ENCODE results near the gene SCAF1.

SCAF1 gene

DNA sequence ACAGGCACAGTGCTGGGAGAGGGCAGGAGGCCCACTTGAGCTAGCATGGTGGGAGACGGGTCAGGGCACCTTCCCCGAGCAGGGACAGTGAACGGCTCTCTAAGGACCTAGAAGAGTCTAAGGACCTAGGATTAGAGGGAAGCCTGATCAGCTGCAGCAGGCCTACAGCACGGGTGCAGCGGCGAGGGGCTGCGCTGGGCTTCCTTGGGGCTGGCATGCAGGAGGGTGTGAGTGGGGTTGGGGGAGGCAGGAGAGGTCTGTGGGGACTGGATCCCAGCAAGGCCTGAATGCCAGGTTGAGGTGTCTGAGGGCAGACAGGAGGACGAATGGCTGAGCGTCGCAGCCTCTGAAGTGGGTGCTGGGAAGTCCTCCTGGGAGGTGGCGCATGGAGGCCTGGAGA is 3.6 kb downstream of the SCAF1 start:
- no peak for DNase-seq

DNA sequence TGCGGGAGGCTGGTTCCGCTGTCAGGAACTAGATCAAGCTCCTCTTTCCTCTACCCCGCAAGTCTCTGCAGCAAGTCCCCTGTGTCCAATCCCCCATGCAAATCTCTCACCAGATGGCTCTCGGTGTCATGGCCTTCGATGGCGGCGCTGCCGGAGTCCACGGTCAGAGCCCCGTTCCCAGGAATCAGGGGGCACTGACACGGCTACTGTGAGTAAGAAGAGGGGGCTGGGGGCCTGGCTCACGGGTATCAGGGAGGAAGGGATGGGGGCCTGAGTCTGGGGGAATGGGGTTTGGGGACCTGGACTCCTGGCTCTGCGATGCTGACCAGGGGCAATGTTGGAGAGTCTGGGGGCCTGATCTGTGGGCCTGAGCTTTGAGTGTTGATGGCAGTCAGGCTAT is 4.0 kb downstream of the SCAF1 start:
- no peak for DNase-seq

DNA sequence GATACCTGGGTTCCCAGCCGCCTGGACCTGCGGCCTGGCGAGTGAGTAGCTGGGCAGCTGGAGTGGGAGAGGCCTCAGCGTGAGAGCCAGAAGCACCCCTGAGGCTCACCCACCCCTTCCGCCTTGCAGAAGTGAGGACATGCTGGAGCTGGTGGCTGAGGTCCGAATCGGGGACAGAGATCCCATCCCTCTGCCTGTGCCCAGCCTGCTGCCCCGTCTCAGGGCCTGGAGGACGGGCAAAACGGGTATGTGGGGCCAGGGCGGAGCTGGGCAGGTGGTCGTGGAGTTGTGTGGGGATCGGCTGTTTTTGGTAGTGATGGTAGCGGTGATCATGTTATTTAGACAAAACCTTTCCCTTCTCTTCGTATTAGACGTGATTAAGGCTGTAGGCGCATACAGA is 4.6 kb downstream of the SCAF1 start:
- no peak for DNase-seq

DNA sequence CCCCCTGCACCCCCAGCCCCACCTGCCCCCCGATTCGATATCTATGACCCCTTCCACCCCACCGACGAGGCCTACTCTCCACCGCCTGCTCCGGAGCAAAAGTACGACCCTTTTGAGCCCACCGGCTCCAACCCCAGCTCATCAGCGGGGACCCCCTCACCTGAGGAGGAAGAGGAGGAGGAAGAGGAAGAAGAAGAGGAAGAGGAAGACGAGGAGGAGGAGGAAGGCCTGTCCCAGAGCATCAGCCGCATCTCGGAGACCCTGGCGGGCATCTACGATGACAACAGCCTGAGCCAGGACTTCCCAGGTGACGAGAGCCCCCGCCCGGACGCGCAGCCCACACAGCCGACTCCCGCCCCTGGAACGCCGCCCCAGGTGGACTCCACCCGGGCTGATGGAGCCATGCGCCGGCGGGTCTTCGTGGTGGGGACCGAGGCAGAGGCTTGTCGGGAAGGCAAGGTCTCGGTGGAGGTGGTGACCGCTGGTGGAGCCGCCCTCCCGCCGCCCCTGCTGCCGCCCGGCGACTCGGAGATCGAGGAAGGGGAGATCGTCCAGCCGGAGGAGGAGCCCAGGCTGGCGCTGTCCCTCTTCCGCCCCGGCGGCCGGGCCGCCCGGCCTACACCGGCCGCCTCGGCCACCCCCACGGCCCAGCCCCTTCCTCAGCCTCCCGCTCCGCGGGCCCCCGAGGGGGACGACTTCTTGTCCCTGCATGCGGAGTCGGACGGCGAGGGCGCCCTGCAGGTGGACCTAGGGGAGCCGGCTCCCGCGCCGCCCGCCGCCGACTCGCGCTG is 9.2 kb downstream of the SCAF1 start:
- DNase-seq: no peak

DNA sequence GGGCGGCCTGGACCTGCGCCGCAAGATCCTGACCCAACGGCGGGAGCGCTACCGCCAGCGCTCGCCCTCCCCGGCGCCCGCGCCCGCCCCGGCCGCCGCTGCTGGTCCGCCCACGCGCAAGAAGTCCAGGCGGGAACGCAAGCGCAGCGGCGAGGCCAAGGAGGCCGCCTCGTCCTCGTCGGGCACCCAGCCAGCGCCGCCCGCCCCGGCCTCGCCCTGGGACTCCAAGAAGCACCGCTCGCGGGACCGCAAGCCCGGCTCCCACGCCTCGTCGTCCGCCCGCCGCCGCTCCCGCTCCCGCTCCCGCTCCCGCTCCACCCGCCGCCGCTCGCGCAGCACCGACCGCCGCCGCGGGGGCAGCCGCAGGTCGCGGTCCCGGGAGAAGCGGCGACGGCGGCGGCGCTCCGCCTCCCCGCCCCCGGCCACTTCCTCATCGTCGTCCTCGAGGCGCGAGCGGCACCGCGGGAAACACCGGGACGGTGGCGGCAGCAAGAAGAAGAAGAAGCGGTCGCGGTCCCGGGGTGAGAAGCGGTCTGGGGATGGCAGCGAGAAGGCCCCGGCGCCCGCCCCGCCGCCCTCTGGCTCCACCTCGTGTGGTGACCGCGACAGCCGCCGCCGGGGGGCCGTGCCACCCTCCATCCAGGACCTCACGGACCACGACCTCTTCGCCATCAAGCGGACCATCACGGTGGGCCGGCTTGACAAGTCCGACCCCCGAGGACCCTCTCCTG is 10.0 kb downstream of the SCAF1 start:
- no peak for DNase-seq

DNA sequence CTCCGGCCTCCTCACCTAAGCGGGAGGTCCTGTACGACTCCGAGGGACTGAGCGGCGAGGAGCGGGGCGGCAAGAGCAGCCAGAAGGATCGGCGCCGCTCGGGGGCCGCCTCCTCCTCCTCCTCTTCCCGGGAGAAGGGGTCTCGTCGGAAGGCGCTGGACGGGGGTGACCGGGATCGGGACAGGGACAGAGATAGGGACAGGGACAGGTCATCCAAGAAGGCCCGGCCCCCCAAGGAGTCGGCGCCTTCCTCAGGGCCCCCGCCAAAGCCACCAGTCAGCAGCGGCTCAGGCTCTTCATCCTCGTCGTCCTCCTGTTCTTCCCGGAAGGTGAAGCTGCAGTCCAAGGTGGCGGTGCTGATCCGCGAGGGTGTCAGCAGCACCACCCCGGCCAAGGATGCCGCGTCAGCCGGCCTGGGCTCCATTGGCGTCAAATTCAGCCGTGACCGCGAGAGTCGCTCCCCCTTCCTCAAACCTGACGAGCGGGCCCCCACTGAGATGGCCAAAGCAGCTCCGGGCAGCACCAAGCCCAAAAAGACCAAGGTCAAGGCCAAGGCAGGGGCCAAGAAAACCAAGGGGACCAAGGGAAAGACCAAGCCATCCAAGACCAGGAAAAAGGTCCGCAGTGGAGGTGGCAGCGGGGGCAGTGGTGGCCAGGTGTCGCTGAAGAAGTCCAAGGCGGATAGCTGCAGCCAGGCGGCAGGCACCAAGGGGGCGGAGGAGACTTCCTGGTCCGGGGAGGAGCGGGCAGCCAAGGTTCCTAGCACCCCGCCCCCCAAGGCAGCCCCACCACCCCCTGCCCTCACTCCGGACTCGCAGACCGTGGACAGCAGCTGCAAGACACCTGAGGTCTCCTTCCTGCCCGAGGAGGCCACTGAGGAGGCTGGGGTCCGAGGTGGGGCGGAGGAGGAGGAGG is 10.8 kb downstream of the SCAF1 start:
- no peak for DNase-seq

DNA sequence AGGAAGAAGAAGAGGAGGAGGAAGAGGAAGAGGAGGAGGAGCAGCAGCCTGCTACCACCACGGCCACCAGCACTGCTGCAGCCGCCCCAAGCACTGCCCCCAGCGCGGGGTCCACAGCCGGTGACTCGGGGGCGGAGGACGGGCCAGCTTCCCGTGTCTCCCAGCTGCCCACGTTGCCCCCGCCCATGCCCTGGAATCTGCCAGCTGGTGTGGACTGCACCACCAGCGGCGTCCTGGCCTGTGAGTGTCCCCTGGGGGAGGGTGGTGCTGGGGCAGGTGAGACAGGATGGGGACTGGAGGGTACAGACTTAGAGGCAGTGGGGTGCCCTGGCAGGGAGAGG is 11.4 kb downstream of the SCAF1 start:
- no peak for DNase-seq

DNA sequence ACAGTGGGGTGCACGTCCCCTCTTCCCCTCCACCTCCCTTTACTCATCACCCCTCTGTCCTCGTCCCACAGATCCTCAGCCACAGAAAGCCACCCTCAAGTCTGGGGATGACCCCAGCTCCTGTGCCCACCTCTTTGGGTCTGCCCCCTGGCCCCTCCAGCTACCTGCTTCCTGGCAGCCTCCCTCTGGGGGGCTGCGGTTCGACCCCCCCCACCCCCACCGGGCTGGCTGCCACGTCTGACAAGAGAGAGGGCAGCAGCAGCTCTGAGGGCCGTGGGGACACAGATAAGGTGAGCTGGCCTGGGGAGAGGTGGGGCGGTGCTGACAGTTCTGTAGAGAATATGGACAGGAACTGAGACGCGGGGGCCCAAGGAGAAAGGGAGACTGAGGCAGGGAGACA is 12.6 kb downstream of the SCAF1 start:
- no peak for DNase-seq

DNA sequence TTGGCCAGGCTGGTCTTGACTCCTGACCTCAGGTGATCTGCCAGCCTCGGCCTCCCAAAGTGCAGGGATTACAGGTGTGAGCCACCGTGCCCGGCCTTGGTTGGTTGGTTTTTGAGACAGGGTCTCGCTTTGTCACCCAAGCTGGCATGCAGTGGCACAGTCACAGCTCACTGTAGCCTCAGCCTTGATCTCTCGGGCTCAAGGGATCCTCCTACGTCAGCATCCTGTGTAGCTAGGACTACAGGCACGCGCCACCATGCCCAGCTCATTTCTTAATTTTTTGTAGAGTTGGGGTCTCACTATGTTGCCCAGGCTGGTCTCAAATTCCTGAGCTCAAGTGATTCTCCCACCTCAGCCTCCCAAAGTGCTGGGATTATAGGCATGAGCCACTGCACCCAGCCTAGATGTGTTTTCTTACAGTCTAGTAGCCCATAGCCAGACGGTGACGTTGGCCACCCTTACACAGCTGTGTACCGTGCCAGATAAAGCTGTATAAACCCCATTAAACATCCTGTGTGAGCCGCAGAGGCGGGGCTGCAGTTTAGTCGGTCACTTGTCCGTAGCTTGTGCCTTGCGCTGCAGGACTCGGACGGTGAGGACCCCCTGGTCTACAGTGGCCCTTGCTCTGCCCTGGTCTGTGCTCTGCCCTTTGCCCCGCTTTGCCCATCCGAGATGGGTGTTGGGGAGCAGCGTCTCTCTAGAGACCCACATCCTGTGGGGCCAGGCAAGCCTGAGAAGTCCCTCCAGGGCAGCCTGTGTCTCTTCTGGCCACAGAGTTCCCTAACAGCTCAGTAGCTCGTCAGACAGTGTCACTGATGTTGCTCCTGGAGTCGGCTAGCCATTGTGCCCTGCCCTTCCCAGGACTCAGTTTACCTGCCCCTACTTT is 13.8 kb downstream of the SCAF1 start:
- DNase-seq: no peak

DNA sequence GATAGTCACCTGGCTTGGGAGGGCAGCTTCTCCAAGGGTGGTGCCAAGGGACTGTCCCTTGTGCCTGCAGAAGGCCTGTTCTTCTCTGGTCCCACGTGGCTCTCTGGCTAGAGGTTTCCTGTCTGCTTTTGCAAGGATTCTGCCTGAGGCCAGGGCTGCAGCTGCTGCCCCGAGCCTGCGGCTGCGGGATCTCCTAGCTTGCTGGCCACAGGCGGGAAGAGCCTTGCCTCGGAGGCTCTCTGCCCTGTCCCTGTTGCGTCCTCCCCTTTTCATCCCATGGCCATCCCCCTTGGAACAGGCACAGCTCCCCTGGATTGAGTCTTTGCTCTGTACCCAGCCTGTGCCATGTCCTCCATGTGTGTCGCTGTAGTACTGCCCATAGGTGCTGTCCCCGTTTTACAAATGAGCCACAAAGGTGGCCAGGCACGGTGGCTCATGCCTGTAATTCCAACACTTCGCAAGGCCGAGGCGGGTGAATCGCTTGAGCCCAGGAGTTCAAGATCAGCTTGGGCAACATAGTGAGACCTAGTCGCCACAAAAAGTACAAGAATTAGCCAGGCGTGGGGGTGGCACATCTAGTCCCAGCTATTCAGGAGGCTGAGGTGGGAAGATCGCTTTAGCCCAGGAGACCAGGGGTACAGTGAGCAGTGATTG is 14.6 kb downstream of the SCAF1 start:
- DNase-seq: no peak

DNA sequence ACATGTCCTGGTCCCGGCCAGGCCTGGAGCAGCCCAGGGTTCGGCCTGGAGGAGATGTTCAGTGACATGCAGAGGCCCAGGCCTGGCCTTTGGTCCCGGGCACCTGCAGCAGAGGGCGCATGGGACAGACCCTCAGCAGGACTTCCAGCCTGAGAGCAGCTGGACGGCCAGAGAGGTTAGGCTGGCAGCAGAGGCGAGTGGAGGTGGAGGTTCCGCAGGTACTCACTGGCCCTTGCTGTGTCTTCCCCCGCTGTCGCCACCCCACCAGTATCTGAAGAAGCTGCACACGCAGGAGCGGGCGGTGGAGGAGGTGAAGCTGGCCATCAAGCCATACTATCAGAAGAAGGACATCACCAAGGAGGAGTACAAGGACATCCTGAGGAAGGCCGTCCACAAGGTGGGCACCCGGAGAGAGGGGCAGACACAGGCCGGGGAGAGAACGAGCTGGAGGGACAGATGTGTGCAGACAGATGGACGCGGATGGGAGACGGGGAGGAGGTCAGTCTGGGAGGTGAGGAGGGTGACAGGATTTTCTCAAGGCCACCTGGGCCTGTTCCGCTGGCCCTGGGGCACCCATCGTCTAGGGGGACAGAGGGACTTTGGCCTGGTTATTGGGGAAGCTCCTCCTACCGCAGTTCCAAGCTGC is 15.6 kb downstream of the SCAF1 start:
- DNase-seq: no peak

DNA sequence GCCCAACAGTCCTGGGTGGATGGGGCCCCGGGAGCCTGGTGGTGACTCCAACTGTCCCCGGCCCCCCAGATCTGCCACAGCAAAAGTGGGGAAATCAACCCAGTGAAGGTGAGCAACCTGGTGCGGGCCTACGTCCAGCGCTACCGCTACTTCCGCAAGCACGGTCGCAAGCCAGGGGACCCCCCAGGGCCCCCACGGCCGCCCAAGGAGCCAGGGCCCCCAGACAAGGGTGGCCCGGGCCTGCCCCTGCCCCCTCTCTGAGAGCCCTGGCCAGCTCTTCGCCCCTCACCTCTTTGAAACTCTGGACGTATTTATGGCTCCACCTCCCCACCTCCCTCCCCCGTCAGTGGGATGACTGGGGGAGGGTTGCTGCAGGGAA is 16.1 kb downstream of the SCAF1 start:
- no peak for DNase-seq

DNA sequence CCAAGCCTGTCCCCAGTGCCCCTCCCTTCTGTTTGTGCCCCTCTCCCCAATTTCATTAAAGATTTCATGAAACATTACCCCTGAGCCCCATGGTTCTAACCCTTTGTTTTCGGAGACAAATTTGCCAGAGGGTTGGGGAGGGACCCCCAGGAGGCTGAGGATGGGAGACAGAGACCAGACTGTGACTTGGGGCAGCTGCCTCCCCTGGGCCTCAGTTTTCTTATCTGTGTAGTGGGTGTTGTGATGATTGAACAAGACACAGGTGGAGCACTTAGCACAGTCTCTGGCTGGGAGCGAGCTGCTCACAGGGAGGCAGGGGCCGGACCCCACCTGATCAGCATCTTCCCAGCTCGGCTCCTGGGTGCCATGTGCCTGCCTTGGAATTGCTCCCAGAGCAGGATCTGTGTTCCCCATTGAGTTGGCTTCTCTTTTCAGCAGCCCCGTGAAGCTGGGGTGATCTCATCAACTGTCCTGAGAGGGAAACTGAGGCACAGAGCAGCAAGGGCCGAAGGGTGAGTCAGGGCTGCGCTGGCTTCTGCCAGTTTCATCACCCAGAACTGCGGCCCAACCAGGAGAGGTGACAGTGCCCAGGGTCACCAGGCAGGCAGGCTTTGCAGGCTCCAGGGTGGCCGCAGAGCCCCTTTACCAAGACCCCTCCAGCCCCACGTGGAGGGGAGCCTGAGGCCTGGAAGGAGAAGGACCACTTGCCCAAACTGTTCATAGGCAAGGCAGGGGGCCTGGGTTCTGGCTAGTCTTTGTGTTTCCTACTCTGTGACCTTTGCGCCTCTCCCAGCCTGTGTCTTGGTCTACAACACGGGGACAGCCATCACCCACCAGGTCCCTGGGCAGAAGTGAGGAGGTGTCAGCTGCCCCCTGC is 16.8 kb downstream of the SCAF1 start:
- no peak for DNase-seq

DNA sequence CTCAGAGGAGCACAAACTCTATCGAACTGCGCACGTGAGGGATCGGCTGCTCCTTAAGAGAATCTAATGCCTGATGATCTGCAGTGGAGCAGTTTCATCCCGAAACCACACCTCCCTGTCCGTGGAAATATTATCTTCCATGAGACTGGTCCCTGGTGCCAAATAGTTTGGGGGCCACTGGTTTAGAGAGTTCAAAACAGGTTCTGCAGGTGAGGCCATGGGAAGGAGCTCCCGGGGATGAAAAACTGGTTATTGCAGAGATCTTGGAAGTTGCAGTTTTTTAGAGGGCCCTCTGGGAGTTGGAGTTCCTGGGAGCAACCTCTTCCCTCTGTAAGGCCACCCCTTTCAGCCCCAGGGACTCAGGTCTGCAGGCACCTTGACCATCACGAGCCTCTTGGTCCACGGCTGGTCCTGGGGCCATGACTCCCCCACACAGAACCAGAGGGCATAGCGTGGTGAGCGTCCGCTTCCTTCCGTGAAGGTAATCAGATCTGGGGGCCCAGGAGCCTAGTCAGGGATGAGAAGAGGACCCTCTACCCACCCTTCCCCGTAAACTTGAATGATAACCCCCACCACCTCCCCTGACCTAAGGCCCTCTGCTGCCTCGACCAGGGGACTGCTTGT is 18.4 kb downstream of the SCAF1 start:
- no peak for DNase-seq

DNA sequence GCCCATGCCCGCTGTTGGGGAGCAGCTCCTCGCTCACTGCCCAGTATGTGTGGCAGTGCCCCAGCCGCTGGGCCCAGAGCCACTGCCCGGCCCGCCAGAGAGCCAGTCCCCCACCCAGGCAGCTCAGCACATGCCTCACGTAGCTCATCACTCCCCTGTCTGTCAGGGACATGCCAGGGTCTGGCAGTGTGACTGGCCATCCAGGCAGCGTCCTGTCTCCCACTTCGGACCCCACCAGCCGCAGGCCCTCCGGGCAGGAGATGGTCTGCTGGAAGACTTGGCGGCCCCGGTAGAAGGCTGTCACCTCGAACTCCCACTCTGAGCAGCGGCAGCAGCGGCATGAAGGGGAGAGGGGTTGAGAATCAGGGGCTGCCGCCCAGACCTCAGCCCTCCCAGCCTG is 20.0 kb downstream of the SCAF1 start:
- DNase-seq: no peak

DNA sequence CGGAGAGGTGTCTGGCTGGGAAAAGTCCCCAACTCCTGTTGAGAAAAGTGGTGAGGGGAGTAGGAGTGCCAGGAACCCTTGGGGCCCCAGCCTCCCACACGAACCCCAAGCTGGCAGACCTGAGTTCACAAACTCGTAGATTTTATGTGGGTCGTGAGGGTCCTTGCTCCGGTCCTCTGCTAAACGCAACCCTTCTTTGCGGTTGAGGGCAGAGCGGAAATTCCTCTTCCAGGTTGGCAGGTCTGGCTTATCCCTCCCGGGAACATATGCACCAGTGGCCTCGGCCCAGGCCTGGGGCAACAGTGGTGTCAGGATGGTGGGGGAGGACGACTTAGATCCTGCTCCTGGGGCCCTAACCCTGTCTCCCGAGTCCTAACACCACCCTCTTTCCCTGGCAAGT is 21.2 kb downstream of the SCAF1 start:
- no peak for DNase-seq

DNA sequence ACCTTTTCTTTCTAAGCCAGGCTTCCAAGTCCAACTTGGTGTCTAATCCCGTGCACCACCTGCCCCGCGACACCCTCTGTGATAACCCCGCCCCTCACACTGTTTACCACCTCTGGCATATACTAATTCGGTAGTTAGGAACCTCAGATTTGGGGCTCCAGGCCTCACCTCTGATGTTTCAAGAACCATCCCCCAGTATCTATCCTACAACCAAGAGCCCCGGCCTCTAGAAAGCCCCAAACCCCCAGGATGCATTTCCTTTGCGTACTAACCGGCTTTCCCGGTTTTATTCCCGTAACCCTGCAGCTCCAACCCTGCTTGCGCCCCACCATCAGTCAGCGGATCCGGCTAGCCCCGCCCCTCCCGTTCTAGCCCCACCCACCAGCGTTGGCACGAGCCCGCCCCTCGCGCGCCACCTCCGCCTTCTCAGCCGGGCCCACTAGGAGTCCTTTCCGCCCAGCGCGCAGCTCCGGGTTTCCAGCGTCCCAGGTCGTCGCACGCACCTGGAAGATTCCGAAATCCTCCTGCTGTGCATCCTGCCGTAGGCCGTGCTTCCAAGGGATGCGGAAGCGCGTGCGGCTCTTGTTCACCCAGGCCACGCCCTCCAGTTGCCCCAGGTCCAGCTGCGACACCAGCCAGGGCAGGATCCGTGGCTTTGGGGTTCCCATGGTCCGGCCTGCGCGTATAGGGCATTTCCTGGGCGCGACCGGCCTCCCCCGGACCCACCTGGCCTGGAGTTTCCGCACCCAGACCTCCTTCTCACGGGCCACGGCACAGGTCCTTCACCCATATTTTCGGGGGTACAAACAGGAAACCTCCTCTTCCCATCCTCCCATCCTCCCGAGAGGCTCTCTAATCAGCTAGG is 22.4 kb downstream of the SCAF1 start:
- DNase-seq: peak; percentile 93

DNA sequence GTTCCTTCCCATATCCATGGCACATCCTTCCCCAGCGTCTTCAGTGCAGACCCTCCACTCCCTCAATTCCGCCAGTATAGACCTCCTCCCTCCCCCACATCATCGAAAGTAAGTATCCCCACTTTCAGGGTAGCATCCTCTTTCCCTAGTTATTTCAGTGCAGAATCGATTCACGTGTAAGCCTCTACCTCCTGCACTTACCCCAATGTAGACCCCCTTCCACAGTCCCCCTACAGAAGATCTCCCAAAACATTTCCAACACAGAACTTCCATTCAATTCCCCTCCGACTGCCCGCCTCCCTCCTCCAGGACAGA is 23.0 kb downstream of the SCAF1 start:
- DNase-seq: no peak

All from stimulated activated CD4-positive, alpha-beta T cell treated with anti-CD3 and anti-CD28 coated beads, Interleukin-4, amount 100 ng/mL, for 1 hour (primary cell).